Esophagus muscularis mucosa (tissue), 4 donors: ENCODE data around the gene DGKB.

Experiments
- EP300 ChIP-seq: sonication (generic); formaldehyde crosslinking; IDR thresholded peaks from one replicate; pipeline ENCODE4 v1.6.1; 2017; ENCODE audit warnings: antibody characterized with exemption
- POLR2A ChIP-seq: fragments of 450-650 bp; IDR thresholded peaks from one replicate; pipeline ENCODE4 v1.6.1; 2017; ENCODE audit warnings: antibody characterized with exemption, moderate library complexity, mild to moderate bottlenecking, low read depth
- POLR2AphosphoS5 ChIP-seq, 2 donors: sonication (generic); formaldehyde crosslinking; IDR thresholded peaks; one replicate each; pipeline ENCODE4 v1.6.1; 2017; ENCODE audit warnings: antibody characterized with exemption in 2 of 2
- TF ChIP-seq, protein P1 (sequence below), 3 experiments: fragments of 200-600 bp in 2 of 3; fragments of 450-650 bp in 1 of 3; sonication (generic) in 2 of 3; IDR thresholded peaks; one replicate each; pipeline ENCODE4 v1.5.1; 2017 to 2019; ENCODE audit warnings: antibody characterized with exemption in 3 of 3, mild to moderate bottlenecking in 2 of 3, moderate library complexity in 1 of 3

DNA sequence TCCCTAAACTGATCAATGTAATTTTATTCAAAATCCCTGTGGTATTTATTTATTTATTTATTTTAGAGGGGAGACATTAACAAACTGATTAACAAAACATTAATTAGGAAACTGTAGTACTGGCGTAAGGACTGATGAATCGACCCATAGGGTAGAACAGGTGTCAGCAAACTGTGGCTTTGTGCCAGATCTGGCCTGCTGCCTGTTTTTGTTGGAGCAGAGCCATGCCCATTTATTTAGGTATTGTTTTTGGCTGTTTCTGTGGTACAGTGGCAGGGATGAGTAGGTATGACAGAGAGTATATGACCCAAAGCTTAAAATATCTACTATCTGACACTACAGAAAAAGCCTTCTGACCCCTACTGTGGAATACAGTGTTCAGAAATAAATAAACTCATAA lies 580.6 kb downstream of the DGKB start:
- no peak for TF ChIP-seq POLR2A
- TF ChIP-seq, protein P1, sequence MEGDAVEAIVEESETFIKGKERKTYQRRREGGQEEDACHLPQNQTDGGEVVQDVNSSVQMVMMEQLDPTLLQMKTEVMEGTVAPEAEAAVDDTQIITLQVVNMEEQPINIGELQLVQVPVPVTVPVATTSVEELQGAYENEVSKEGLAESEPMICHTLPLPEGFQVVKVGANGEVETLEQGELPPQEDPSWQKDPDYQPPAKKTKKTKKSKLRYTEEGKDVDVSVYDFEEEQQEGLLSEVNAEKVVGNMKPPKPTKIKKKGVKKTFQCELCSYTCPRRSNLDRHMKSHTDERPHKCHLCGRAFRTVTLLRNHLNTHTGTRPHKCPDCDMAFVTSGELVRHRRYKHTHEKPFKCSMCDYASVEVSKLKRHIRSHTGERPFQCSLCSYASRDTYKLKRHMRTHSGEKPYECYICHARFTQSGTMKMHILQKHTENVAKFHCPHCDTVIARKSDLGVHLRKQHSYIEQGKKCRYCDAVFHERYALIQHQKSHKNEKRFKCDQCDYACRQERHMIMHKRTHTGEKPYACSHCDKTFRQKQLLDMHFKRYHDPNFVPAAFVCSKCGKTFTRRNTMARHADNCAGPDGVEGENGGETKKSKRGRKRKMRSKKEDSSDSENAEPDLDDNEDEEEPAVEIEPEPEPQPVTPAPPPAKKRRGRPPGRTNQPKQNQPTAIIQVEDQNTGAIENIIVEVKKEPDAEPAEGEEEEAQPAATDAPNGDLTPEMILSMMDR (IDR thresholded peaks at IDR 0.05), result no peak
- no peak for TF ChIP-seq POLR2AphosphoS5 (IDR thresholded peaks at IDR 0.05)
- no peak for TF ChIP-seq EP300
